Stimulated activated effector memory CD8-positive, alpha-beta T cell treated with anti-CD3 and anti-CD28 coated beads, Interleukin-12 subunit alpha, Interleukin-12 subunit beta, amount 100 ng/mL, for 72 hours (primary cell): ENCODE results near the gene KCNH3.
"Not testable (repeated sequence)": the region's sequence is repeated elsewhere in the genome, so short reads cannot be mapped to it uniquely, and the experiment has no call there.

Experiments used
- ATAC-seq: fragments of 150-1000 bp; cut with Tn5 transposase; 2 replicates; pipeline ENCODE4 v1.10.0; 2021
- DNase-seq, 2 donors: peaks; one replicate each; pipeline ENCODE4 v3.0.0; 2021 to 2022; ENCODE audit warnings: low spot score in 2 of 2
- H3K27ac Mint-ChIP-seq: one replicate; pipeline ENCODE4 v1.8.0; 2022; ENCODE audit warnings: mild to moderate bottlenecking, mixed read lengths
- H3K36me3 Mint-ChIP-seq: one replicate; pipeline ENCODE4 v1.8.0; 2022; ENCODE audit warnings: mild to moderate bottlenecking, mixed read lengths
- H3K4me1 Mint-ChIP-seq: one replicate; pipeline ENCODE4 v1.8.0; 2022; ENCODE audit warnings: mixed read lengths
- H3K4me3 Mint-ChIP-seq: one replicate; pipeline ENCODE4 v1.8.0; 2022; ENCODE audit warnings: mild to moderate bottlenecking, mixed read lengths
- H3K9me3 Mint-ChIP-seq: one replicate; pipeline ENCODE4 v1.8.0; 2022; ENCODE audit warnings: mixed read lengths

Gene KCNH3

GRCh38 chr12:49518914-49519573 is 19.8 kb upstream of the KCNH3 start:
- DNase-seq (no peak), ATAC-seq (no peak)
- no peaks in the 10 kb centered on the region for H3K4me1 Mint-ChIP-seq
- no peak overlapping the region for H3K4me3 Mint-ChIP-seq
- H3K27ac Mint-ChIP-seq, result no peak overlapping the region
- no peaks in the 10 kb centered on the region for H3K9me3 Mint-ChIP-seq
- peaks cover 5% of the 10 kb centered on the region for H3K36me3 Mint-ChIP-seq

GRCh38 chr12:49519574-49519936 is 19.3 kb upstream of the KCNH3 start:
- Mint-ChIP-seq H3K4me1 (no peaks in the 10 kb centered on the region), H3K36me3 (peaks cover 5% of the 10 kb centered on the region), H3K4me3 (no peak overlapping the region), H3K27ac (no peak overlapping the region), H3K9me3 (no peaks in the 10 kb centered on the region)
- no peak for DNase-seq
- ATAC-seq, result no peak

- H3K4me3 Mint-ChIP-seq, result no peak overlapping the region
- H3K27ac Mint-ChIP-seq, result no peak overlapping the region
- no peaks in the 10 kb centered on the region for H3K9me3 Mint-ChIP-seq
- H3K36me3 Mint-ChIP-seq, result peaks cover 5% of the 10 kb centered on the region
- H3K4me1 Mint-ChIP-seq, result no peaks in the 10 kb centered on the region
- ATAC-seq, result no peak
- DNase-seq, result no peak
These were observed 17.4 kb upstream of the KCNH3 start for GRCh38 chr12:49521389-49521788.

GRCh38 chr12:49524660-49525324 is 14.0 kb upstream of the KCNH3 start:
- no peak overlapping the region for H3K27ac Mint-ChIP-seq
- H3K36me3 Mint-ChIP-seq, result peaks cover 2% of the 10 kb centered on the region
- no peak overlapping the region for H3K4me3 Mint-ChIP-seq
- H3K4me1 Mint-ChIP-seq, result no peaks in the 10 kb centered on the region
- H3K9me3 Mint-ChIP-seq, result no peaks in the 10 kb centered on the region
- ATAC-seq (no peak), DNase-seq (no peak)

GRCh38 chr12:49525942-49526341 is 12.9 kb upstream of the KCNH3 start:
- no peaks in the 10 kb centered on the region for H3K9me3 Mint-ChIP-seq
- no peak overlapping the region for H3K4me3 Mint-ChIP-seq
- H3K36me3 Mint-ChIP-seq, result no peaks in the 10 kb centered on the region

GRCh38 chr12:49527361-49528130 is 11.3 kb upstream of the KCNH3 start:
- DNase-seq (peak in 1 of 2 donors; percentile 18), ATAC-seq (no peak)
- Mint-ChIP-seq H3K9me3 (no peaks in the 10 kb centered on the region), H3K4me1 (no peaks in the 10 kb centered on the region), H3K36me3 (no peaks in the 10 kb centered on the region), H3K27ac (peak overlapping the region; percentile 40), H3K4me3 (no peak overlapping the region)

More at GRCh38 chr12:49525942-49526341, 12.9 kb upstream of the KCNH3 start:
- DNase-seq, result no peak
- Mint-ChIP-seq H3K4me1 (no peaks in the 10 kb centered on the region), H3K27ac (no peak overlapping the region)
- ATAC-seq, result no peak

- ATAC-seq (no peak), DNase-seq (no peak)
- Mint-ChIP-seq H3K36me3 (no peaks in the 10 kb centered on the region), H3K4me3 (no peak overlapping the region), H3K4me1 (no peaks in the 10 kb centered on the region), H3K27ac (no peak overlapping the region), H3K9me3 (no peaks in the 10 kb centered on the region)
These were observed 9.4 kb upstream of the KCNH3 start for GRCh38 chr12:49529414-49529813.

GRCh38 chr12:49531745-49532144 is 7.1 kb upstream of the KCNH3 start:
- Mint-ChIP-seq H3K4me3 (no peak overlapping the region), H3K27ac (no peak overlapping the region), H3K36me3 (no peaks in the 10 kb centered on the region), H3K4me1 (no peaks in the 10 kb centered on the region), H3K9me3 (no peaks in the 10 kb centered on the region)
- DNase-seq (no peak), ATAC-seq (no peak)

- Mint-ChIP-seq H3K27ac (no peak overlapping the region), H3K9me3 (no peaks in the 10 kb centered on the region), H3K4me3 (no peak overlapping the region), H3K36me3 (no peaks in the 10 kb centered on the region), H3K4me1 (no peaks in the 10 kb centered on the region)
- DNase-seq (no peak), ATAC-seq (no peak)
These were observed 5.5 kb upstream of the KCNH3 start for GRCh38 chr12:49533331-49533730.

- H3K27ac Mint-ChIP-seq, ATAC-seq, H3K4me1 Mint-ChIP-seq, DNase-seq, H3K4me3 Mint-ChIP-seq, H3K36me3 Mint-ChIP-seq, H3K9me3 Mint-ChIP-seq: not testable (repeated sequence)
These were observed 4.7 kb upstream of the KCNH3 start for GRCh38 chr12:49534122-49534521.

- no peak for ATAC-seq
- Mint-ChIP-seq H3K9me3 (no peaks in the 10 kb centered on the region), H3K27ac (no peak overlapping the region), H3K4me3 (no peak overlapping the region), H3K36me3 (no peaks in the 10 kb centered on the region), H3K4me1 (no peaks in the 10 kb centered on the region)
- DNase-seq, result no peak
These were observed 4.0 kb upstream of the KCNH3 start for GRCh38 chr12:49534731-49535278.

- DNase-seq, result no peak
- H3K27ac Mint-ChIP-seq, result no peak overlapping the region
- no peak overlapping the region for H3K4me3 Mint-ChIP-seq
- no peak for ATAC-seq
- H3K9me3 Mint-ChIP-seq, result no peaks in the 10 kb centered on the region
- no peaks in the 10 kb centered on the region for H3K36me3 Mint-ChIP-seq
- H3K4me1 Mint-ChIP-seq, result no peaks in the 10 kb centered on the region
These were observed 2.8 kb upstream of the KCNH3 start for GRCh38 chr12:49535921-49536525.

- DNase-seq, result no peak
- H3K9me3 Mint-ChIP-seq, result no peaks in the 10 kb centered on the region
- ATAC-seq, result no peak
- H3K4me1 Mint-ChIP-seq, result peaks cover 6% of the 10 kb centered on the region
- no peak overlapping the region for H3K27ac Mint-ChIP-seq
- no peaks in the 10 kb centered on the region for H3K36me3 Mint-ChIP-seq
- peak overlapping the region; percentile 73 for H3K4me3 Mint-ChIP-seq
These were observed 2.2 kb upstream of the KCNH3 start for GRCh38 chr12:49536526-49537071.

GRCh38 chr12:49537231-49537751 is 1.5 kb upstream of the KCNH3 start:
- no peaks in the 10 kb centered on the region for H3K36me3 Mint-ChIP-seq
- H3K4me3 Mint-ChIP-seq, result peak overlapping the region; percentile 73
- H3K27ac Mint-ChIP-seq, result no peak overlapping the region
- DNase-seq (no peak), ATAC-seq (no peak)
- H3K4me1 Mint-ChIP-seq, result peaks cover 6% of the 10 kb centered on the region
- H3K9me3 Mint-ChIP-seq, result no peaks in the 10 kb centered on the region
